ENCODE results near the gene ATP6V1E1.

Gene ATP6V1E1

DNA sequence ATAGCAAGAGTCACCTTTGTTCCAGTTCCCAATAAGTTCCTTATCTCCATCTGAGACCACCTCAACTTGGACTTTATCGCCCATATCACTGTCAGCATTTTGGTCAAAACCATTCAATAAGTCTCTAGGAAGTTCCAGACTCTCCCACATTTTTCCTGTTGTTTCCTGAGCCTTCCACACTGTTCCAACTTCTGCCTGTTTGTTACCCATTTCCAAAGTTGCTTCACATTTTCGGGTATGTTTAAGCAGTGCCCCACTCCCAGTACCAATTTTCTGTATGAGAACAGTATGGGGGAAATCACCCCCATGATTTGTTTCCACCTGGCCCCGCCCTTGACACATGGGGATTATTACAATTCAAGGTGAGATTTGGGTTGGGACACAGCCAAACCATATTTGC, 36.7 kb upstream of the ATP6V1E1 start:
- no peak for DNase-seq (ENCODE audit: extremely low spot score)
- TF ChIP-seq, protein P1, sequence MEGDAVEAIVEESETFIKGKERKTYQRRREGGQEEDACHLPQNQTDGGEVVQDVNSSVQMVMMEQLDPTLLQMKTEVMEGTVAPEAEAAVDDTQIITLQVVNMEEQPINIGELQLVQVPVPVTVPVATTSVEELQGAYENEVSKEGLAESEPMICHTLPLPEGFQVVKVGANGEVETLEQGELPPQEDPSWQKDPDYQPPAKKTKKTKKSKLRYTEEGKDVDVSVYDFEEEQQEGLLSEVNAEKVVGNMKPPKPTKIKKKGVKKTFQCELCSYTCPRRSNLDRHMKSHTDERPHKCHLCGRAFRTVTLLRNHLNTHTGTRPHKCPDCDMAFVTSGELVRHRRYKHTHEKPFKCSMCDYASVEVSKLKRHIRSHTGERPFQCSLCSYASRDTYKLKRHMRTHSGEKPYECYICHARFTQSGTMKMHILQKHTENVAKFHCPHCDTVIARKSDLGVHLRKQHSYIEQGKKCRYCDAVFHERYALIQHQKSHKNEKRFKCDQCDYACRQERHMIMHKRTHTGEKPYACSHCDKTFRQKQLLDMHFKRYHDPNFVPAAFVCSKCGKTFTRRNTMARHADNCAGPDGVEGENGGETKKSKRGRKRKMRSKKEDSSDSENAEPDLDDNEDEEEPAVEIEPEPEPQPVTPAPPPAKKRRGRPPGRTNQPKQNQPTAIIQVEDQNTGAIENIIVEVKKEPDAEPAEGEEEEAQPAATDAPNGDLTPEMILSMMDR (IDR thresholded peaks at IDR 0.05; ENCODE audit: control extremely low read depth, extremely low read depth, low read depth, missing control alignments): no peak
- CTCF ChIA-PET: interaction anchor here (1.7 kb wide), 1 partner anchor 22 kb away, joined by 4 read pairs; no protein-coding TSS in a partner anchor
- POLR2A ChIA-PET: no interaction called here

DNA sequence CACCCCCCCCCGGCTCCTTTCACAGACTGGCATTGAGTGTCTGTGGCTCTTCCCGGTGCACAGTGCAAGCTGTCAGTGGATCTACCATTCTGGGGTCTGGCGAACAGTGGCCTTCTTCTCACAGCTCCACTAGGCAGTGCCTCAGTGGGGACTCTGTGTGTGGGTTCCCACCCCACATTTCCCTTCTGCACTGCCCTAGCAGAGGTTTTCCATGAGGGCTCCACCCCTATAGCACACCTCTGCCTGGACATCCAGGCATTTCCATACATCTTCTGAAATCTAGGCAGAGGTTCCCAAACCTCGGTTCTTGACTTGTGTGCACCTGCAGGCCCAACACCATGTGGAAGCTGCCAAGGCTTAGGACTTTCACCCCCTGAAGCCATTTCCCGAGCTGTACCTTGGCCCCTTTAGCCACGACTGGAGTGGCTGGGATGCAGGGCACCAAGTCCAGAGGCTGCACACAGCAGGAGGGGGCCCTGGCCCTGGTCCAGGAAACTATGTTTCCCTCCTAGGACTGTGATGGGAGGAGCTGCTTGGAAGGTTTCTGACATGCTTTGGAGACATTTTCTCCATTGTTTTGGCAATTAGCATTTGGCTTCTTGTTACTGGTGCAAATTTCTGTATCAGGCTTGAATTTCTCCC, 36.0 kb upstream of the ATP6V1E1 start:
- TF ChIP-seq, protein P1 (IDR thresholded peaks at IDR 0.05; ENCODE audit: control extremely low read depth, extremely low read depth, low read depth, missing control alignments): no peak
- POLR2A ChIA-PET: no interaction called here
- CTCF ChIA-PET: interaction anchor here (1.7 kb wide), 1 partner anchor 21 kb away, joined by 4 read pairs; no protein-coding TSS in a partner anchor
- no peak for DNase-seq (ENCODE audit: extremely low spot score)

DNA sequence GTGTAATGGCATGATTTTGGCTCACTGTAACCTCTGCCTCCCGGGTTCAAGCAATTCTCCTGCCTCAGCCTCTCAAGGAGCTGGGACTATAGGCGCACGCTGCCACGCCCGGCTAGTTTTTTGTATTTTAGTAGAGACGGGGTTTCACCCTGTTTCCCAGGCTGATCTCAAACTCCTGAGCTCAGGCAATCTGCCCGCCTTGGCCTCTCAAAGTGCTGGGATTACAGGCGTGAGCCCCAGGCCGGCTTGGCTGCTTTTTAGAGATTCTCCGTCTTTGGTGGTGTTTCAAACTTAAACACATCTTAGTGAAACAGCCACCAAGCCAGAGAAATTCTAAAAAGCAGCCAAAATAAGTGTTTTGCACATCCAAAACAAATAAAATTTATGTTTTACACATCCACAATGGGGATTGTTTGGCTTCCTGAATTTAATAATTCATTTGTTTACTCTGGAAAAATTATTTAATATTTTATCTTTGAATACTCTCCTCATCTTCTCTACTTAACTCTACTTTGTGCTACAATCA, 28.4 kb upstream of the ATP6V1E1 start:
- ChIA-PET CTCF (interaction anchor here (1.2 kb wide), 1 partner anchor 10 kb away, joined by 4 read pairs; no protein-coding TSS in a partner anchor), POLR2A (no interaction called here)
- TF ChIP-seq, protein P1 (IDR thresholded peaks at IDR 0.05; ENCODE audit: control extremely low read depth, extremely low read depth, low read depth, missing control alignments): no peak
- DNase-seq (ENCODE audit: extremely low spot score): no peak

DNA sequence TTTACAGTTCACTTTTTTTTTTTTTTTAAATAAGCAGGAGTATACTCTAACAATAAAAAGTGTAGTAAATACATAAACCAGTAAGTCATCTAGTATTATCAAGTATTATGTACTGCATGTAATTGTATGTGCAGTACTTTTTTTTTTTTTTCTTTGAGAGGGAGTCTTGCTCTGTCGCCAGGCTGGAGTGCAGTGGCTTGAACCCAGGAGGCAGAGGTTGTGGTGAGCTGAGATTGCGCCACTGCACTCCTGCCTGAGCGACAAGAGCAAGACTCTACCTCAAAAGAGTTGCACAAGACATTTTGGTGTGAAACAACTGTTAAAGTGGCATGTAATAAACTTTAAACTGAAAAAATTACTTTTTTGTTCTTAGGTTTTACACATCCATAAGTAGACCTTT, 26.7 kb upstream of the ATP6V1E1 start:
- POLR2A ChIA-PET: no interaction called here
- CTCF ChIA-PET: no interaction called here
- DNase-seq (ENCODE audit: extremely low spot score): no peak
- TF ChIP-seq, protein P1 (IDR thresholded peaks at IDR 0.05; ENCODE audit: control extremely low read depth, extremely low read depth, low read depth, missing control alignments): no peak

DNA sequence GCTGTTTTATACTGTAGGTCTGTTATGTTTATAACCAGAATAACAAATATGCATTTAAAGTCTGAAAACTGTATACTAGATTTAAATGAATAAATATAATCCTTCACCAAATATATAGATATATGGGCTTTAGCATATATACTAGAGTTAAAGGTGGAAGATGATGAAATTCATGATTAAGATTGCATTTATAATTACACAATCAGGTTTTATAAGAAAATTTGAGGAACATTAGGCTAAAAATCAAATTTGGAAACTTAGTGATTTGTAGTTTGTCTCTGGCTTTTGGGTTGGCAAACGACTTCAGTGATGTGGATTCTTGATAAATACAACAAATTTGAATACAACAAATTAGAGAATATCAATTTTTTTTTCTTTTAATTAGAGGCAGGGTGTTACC, 20.0 kb upstream of the ATP6V1E1 start:
- ChIA-PET POLR2A (no interaction called here), CTCF (no interaction called here)
- TF ChIP-seq, protein P1 (IDR thresholded peaks at IDR 0.05; ENCODE audit: control extremely low read depth, extremely low read depth, low read depth, missing control alignments): no peak
- no peak for DNase-seq (ENCODE audit: extremely low spot score)

DNA sequence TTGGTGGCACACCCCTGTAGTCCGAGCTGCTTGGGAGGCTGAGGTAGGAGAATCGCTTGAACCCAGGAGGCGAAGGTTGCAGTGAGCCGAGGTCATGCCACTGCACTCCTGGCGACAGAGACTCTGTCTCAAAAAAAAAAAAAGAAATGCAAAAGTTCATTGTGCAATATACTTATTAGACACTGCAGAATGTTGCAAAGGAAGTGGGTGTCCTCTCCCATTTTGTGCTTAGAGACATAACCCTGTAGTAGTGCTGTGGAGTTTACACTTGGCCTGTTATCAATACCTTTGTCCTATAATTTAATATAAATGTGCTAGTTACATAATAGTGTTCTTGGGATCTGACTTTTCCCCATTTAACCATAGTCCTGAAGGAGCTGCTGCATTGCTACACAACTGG, 19.4 kb upstream of the ATP6V1E1 start:
- CTCF ChIA-PET: no interaction called here
- POLR2A ChIA-PET: no interaction called here
- TF ChIP-seq, protein P1 (IDR thresholded peaks at IDR 0.05; ENCODE audit: control extremely low read depth, extremely low read depth, low read depth, missing control alignments): no peak
- DNase-seq (ENCODE audit: extremely low spot score): no peak

All from GM10248 (cell line).